Endothelial cell of umbilical vein (primary cell): ENCODE results near the gene KLC1. TPM values are rescaled to one million over a fixed set of nuclear protein-coding genes. Genes with fewer than 3 reads are reported as not detected.
A peak's percentile ranks its signal among the peaks of the same experiment; 100 is the strongest.

Experiments
- BruUV-seq: library from RNA; stranded (reverse); fragments of 400-500 nt; replicated peaks from 2 replicates; lab custom pipeline; 2021; lab: Mats Ljungman, UMichigan
- CTCF ChIA-PET: fragments of 300-600, 350-600 bp; sonication (Branson Sonifier 250); formaldehyde crosslinking; loops from one replicate; lab custom pipeline; 2021; ENCODE audit warnings: antibody characterized with exemption, inconsistent platforms; lab: Charles Lee
- POLR2A ChIA-PET: fragments of 300-600, 350-600 bp; sonication (Branson Sonifier 250); formaldehyde crosslinking; loops from one replicate; lab custom pipeline; 2021; ENCODE audit warnings: antibody characterized with exemption, inconsistent platforms; lab: Charles Lee
- DNase-seq: peaks from one replicate; pipeline ENCODE4 v3.0.0-alpha.2; 2011; ENCODE audit warnings: low read depth, low spot score
- FAIRE-seq: peaks from 2 replicates; lab custom pipeline; 2011; peaks lifted over from hg19 to GRCh38; lab: Jason Lieb, UNC
- H2AFZ ChIP-seq: 2 replicates; pipeline ENCODE4 v1.6.0; 2012; ENCODE audit warnings: low read depth, low read length, control low read depth, inconsistent platforms
- H3K27ac ChIP-seq: 2 replicates; pipeline ENCODE4 v1.5.1; 2011; ENCODE audit warnings: low read depth, mild to moderate bottlenecking, control low read depth, low read length, moderate library complexity; ENCODE audit not compliant: insufficient read depth
- H3K27me3 ChIP-seq, 2 experiments: 2 replicates each; pipeline versions ENCODE4 v1.6.0 to v1.6.1; 2011; ENCODE audit warnings: low read length in 2 of 2, mixed read lengths in 1 of 2; ENCODE audit not compliant: control insufficient read depth in 2 of 2, insufficient read depth in 2 of 2
- H3K36me3 ChIP-seq, 2 experiments: 2 replicates in 1 of 2; 3 replicates in 1 of 2; pipeline ENCODE4 v1.5.1; 2011; ENCODE audit warnings: low read length in 2 of 2, mild to moderate bottlenecking in 1 of 2, moderate library complexity in 1 of 2; ENCODE audit not compliant: control insufficient read depth in 2 of 2, insufficient read depth in 2 of 2; ENCODE audit errors: extremely low read depth in 1 of 2
- H3K4me1 ChIP-seq: 3 replicates; pipeline ENCODE4 v1.5.1; 2011; ENCODE audit warnings: mild to moderate bottlenecking, low read length; ENCODE audit not compliant: control insufficient read depth, insufficient read depth; ENCODE audit errors: extremely low read depth
- H3K4me2 ChIP-seq: 2 replicates; pipeline ENCODE4 v1.6.1; 2011; ENCODE audit warnings: low read length, control low read depth, mixed read lengths; ENCODE audit not compliant: insufficient read depth
- H3K4me3 ChIP-seq, 3 experiments: fragments of 200-600 bp in 1 of 3; sonication (generic), shearing (Covaris generic) in 1 of 3; replicated peaks in 1 of 3; 2 replicates each; pipeline ENCODE4 v1.5.1; 2011 to 2016; ENCODE audit warnings: control low read depth in 3 of 3, low read length in 3 of 3, mild to moderate bottlenecking in 2 of 3, inconsistent platforms in 1 of 3, low read depth in 1 of 3, moderate library complexity in 1 of 3; ENCODE audit not compliant: insufficient read depth in 1 of 3
- H3K79me2 ChIP-seq: 2 replicates; pipeline ENCODE4 v1.6.0; 2012; ENCODE audit warnings: low read length, inconsistent platforms; ENCODE audit not compliant: control insufficient read depth, insufficient read depth
- H3K9ac ChIP-seq: replicated peaks from 2 replicates; pipeline ENCODE3; 2011; ENCODE audit warnings: low read length, control low read depth; ENCODE audit not compliant: insufficient read depth; ENCODE audit errors: extremely low read depth
- H3K9me1 ChIP-seq: replicated peaks from 3 replicates; pipeline ENCODE4 v1.6.0; 2011; ENCODE audit warnings: mild to moderate bottlenecking, low read length; ENCODE audit not compliant: control insufficient read depth, insufficient read depth; ENCODE audit errors: extremely low read depth
- H3K9me3 ChIP-seq: replicated peaks from 2 replicates; pipeline ENCODE4 v1.5.1; 2012; ENCODE audit warnings: low read length, inconsistent platforms; ENCODE audit not compliant: control insufficient read depth, insufficient read depth
- H4K20me1 ChIP-seq: replicated peaks from 2 replicates; pipeline ENCODE3; 2011; ENCODE audit warnings: mild to moderate bottlenecking, low read length; ENCODE audit not compliant: control insufficient read depth, insufficient read depth; ENCODE audit errors: extremely low read depth
- CTCF ChIP-seq, 2 donors: IDR thresholded peaks; 1 replicate in 1 of 2; 2 replicates in 1 of 2; pipeline ENCODE4 v1.5.1; 2011; ENCODE audit warnings: low read length in 2 of 2, mild to moderate bottlenecking in 2 of 2, moderate library complexity in 2 of 2, control low read depth in 1 of 2, inconsistent platforms in 1 of 2, low read depth in 1 of 2; ENCODE audit not compliant: insufficient read depth in 1 of 2; ENCODE audit errors: extremely low read depth in 1 of 2
- EZH2 ChIP-seq: IDR thresholded peaks from 2 replicates; pipeline ENCODE4 v1.6.1; 2012; ENCODE audit warnings: borderline replicate concordance, low read depth, mild to moderate bottlenecking, moderate library complexity, low read length, inconsistent platforms; ENCODE audit not compliant: severe bottlenecking
- FOS ChIP-seq: IDR thresholded peaks from 2 replicates; pipeline ENCODE4 v1.6.1; 2011; ENCODE audit warnings: mild to moderate bottlenecking, low read length, moderate library complexity, borderline replicate concordance; ENCODE audit not compliant: insufficient read depth
- GATA2 ChIP-seq: IDR thresholded peaks from 2 replicates; pipeline ENCODE4 v1.7.0; 2011; ENCODE audit warnings: low read depth, mild to moderate bottlenecking, moderate library complexity, mixed read lengths, low read length; ENCODE audit not compliant: insufficient read length, insufficient read depth
- JUN ChIP-seq: IDR thresholded peaks from 2 replicates; pipeline ENCODE4 v1.6.1; 2011; ENCODE audit warnings: borderline replicate concordance, low read depth; ENCODE audit not compliant: insufficient read length, insufficient read depth
- MAX ChIP-seq: IDR thresholded peaks from 2 replicates; pipeline ENCODE4 v1.6.1; 2011; ENCODE audit not compliant: insufficient read depth, insufficient read length
- MYC ChIP-seq: IDR thresholded peaks from one replicate; pipeline ENCODE4 v1.6.1; 2011; ENCODE audit warnings: mild to moderate bottlenecking, low read depth, low read length
- POLR2A ChIP-seq: IDR thresholded peaks from 2 replicates; pipeline ENCODE4 v1.6.1; 2012; ENCODE audit warnings: low read depth, mild to moderate bottlenecking, control low read depth, low read length
- POLR2AphosphoS5 ChIP-seq: IDR thresholded peaks from 2 replicates; pipeline ENCODE4 v1.6.1; 2012; ENCODE audit warnings: low read depth, mild to moderate bottlenecking, control low read depth, low read length, moderate library complexity; ENCODE audit not compliant: insufficient read depth
- dilution Hi-C: fragments of 300-500 bp; cut with MboI; formaldehyde crosslinking; loops from one replicate; pipeline ENCODE4 v1.15.0; 2019; ENCODE audit warnings: low sequenced_read_pairs; ENCODE audit not compliant: extremely low pct_ligation_motif_present
- intact Hi-C: fragments of 100-400 bp; cut with micrococcal nuclease; formaldehyde crosslinking; loops from one replicate; pipeline ENCODE4 v1.10.0; 2022
- polyA plus RNA-seq, 4 experiments: library from polyadenylated mRNA; depleted of rRNA in 3 of 4; stranded (reverse) in 3 of 4; unstranded in 1 of 4; fragments of >200 nt; gene quantifications; 2 replicates each; pipeline versions ENCODE4 v1.2.1 to v1.2.3, GENCODE V29; 2011 to 2012; ENCODE audit warnings: missing spikeins in 1 of 4
- total RNA-seq: library from RNA; stranded (reverse); gene quantifications from 2 replicates; pipeline ENCODE4 v1.2.3, GENCODE V29; 2021

The KLC1 gene
- total and polyA plus RNA-seq, 2 donors (not counting 3 experiments of a cell fraction or from before 2014, with no cell fraction given) = 124 to 233 TPM

GRCh38 chr14:103699261-103699661 lies 70.2 kb downstream of the KLC1 start:
- no peak overlapping the region for H3K4me2 ChIP-seq
- no peak overlapping the region for H2AFZ ChIP-seq
- ChIA-PET CTCF (interaction anchor here (0.8 kb wide), 1 partner anchor 19 kb away, joined by 3 read pairs; no protein-coding TSS in a partner anchor), POLR2A (no interaction called here)
- H3K36me3 ChIP-seq = peaks cover 0 to 27% of the 10 kb centered on the region in 2 experiments
- peaks cover 25% of the 10 kb centered on the region for H3K4me1 ChIP-seq
- H3K79me2 ChIP-seq = peaks cover 2% of the 10 kb centered on the region
- no peak overlapping the region for H3K4me3 ChIP-seq
- DNase-seq (no peak), FAIRE-seq (no peak)
- dilution Hi-C loops (no loop called here), intact Hi-C loops (no loop called here)
- no TSS peak for BruUV-seq
- H4K20me1 ChIP-seq = no peaks in the 10 kb centered on the region
- H3K27me3 ChIP-seq = no peaks in the 10 kb centered on the region
- no peaks in the 10 kb centered on the region for H3K9me1 ChIP-seq
- H3K9me3 ChIP-seq = no peaks in the 10 kb centered on the region
- TF ChIP-seq POLR2AphosphoS5 (peak; percentile 21), EZH2 (no peak)
- no peak overlapping the region for H3K27ac ChIP-seq
- no peak overlapping the region for H3K9ac ChIP-seq

GRCh38 chr14:103699901-103700752 lies 71.1 kb downstream of the KLC1 start:
- Histone ChIP-seq H3K36me3 (peaks cover 0 to 23% of the 10 kb centered on the region in 2 experiments), H3K27ac (no peak overlapping the region), H3K79me2 (peaks cover 2% of the 10 kb centered on the region), H4K20me1 (no peaks in the 10 kb centered on the region), H2AFZ (no peak overlapping the region), H3K4me2 (no peak overlapping the region), H3K4me3 (no peak overlapping the region), H3K9me1 (no peaks in the 10 kb centered on the region), H3K27me3 (no peaks in the 10 kb centered on the region), H3K9me3 (no peaks in the 10 kb centered on the region), H3K9ac (no peak overlapping the region), H3K4me1 (peaks cover 34% of the 10 kb centered on the region)
- ChIA-PET CTCF (no interaction called here), POLR2A (no interaction called here)
- no TSS peak for BruUV-seq
- FAIRE-seq (no peak), DNase-seq (no peak)
- dilution Hi-C loops (no loop called here), intact Hi-C loops (no loop called here)
- TF ChIP-seq FOS (no peak), POLR2A (no peak), EZH2 (no peak), JUN (no peak), CTCF (IDR thresholded peaks at IDR 0.05; ENCODE audit: extremely low read depth in 1 of 2, insufficient read depth in 1 of 2, low read depth in 1 of 2, low read length in 2 of 2) (no peak), MYC (no peak), MAX (no peak), GATA2 (no peak), POLR2AphosphoS5 (no peak)
